ENCODE measurements around the gene DRC7. TPM values are rescaled to one million over a fixed set of nuclear protein-coding genes. Genes with fewer than 3 reads are reported as not detected.
A peak's percentile ranks its signal among the peaks of the same experiment; 100 is the strongest.

Gene DRC7
- total and polyA plus RNA-seq, 10 of the 15 experiments (the other 5 are each of a cell fraction or from before 2014, with no cell fraction given), result 0.06 to 0.49 (median 0.14) TPM; not detected in 4

- TF ChIP-seq KAT2A (conservative IDR thresholded peaks at IDR 0.05; ENCODE audit: control insufficient read depth, low read depth, low read length), result no peak
- TF ChIP-seq CUX1 (IDR thresholded peaks at IDR 0.05; ENCODE audit: insufficient replicate concordance, low read depth, low read length), result no peak
- no peak for TF ChIP-seq RUNX3 (IDR thresholded peaks at IDR 0.05; ENCODE audit: low read length)
- TF ChIP-seq NRF1 (conservative IDR thresholded peaks at IDR 0.05; ENCODE audit: low read depth, low read length), result no peak
- TF ChIP-seq ZNF24 (IDR thresholded peaks at IDR 0.05), result no peak
- no peak for TF ChIP-seq E2F8 (IDR thresholded peaks at IDR 0.05; ENCODE audit: low read depth, partially characterized antibody)
- no peak for TF ChIP-seq FOXK2 (IDR thresholded peaks at IDR 0.05)
- TF ChIP-seq SREBF2 (IDR thresholded peaks at IDR 0.05; ENCODE audit: low read length), result no peak
- no peak for TF ChIP-seq ZNF274 (IDR thresholded peaks at IDR 0.05; ENCODE audit: insufficient read depth, insufficient read length)
- peak; percentile 73; the same call in 1 of the 2 replicates for TF ChIP-seq HDGF (IDR thresholded peaks at IDR 0.05)
- peak; percentile 96 to 97 (median 97) for TF ChIP-seq CTCF (IDR thresholded peaks at IDR 0.05 in 2 of 3, conservative IDR thresholded peaks at IDR 0.05 in 1 of 3; ENCODE audit: control insufficient read depth in 2 of 3, extremely low read depth in 1 of 3, insufficient read depth in 1 of 3, low read depth in 3 of 3, low read length in 3 of 3)
- peak; percentile 83 for TF ChIP-seq SMC3 (IDR thresholded peaks at IDR 0.05; ENCODE audit: borderline replicate concordance, low read length)
- TF ChIP-seq BHLHE40 (IDR thresholded peaks at IDR 0.05; ENCODE audit: borderline replicate concordance in 1 of 2, low read depth in 2 of 2, low read length in 1 of 2), result peak; percentile 16 to 29; a peak in 1 of 4 replicates
- no peak for TF ChIP-seq FOS (IDR thresholded peaks at IDR 0.05; ENCODE audit: borderline replicate concordance, extremely low read depth, insufficient read length)
- no peak for TF ChIP-seq RFX5 (IDR thresholded peaks at IDR 0.05; ENCODE audit: low read depth, low read length)
- TF ChIP-seq SUPT20H (IDR thresholded peaks at IDR 0.05; ENCODE audit: borderline replicate concordance, control insufficient read depth, low read depth, low read length), result no peak
- no peak for TF ChIP-seq IRF4 (IDR thresholded peaks at IDR 0.05; ENCODE audit: low read depth, low read length)
- no peak for TF ChIP-seq MLLT1 (IDR thresholded peaks at IDR 0.05)
- TF ChIP-seq PML (IDR thresholded peaks at IDR 0.05; ENCODE audit: low read length), result no peak
- peak; percentile 81 for TF ChIP-seq RAD21 (IDR thresholded peaks at IDR 0.05; ENCODE audit: insufficient read depth, low read depth, low read length)
These were observed 62.8 kb downstream of the DRC7 start (continued) for GRCh38 chr16:57757326-57757786.
